Osteoblast (primary cell): ENCODE results near the gene IFRD2. TPM values are rescaled to one million over a fixed set of nuclear protein-coding genes. Genes with fewer than 3 reads are reported as not detected.

Experiments
- DNase-seq: peaks from one replicate; pipeline ENCODE4 v3.0.0; 2011; ENCODE audit warnings: low spot score, mixed read lengths; ENCODE audit not compliant: insufficient read length; ENCODE audit errors: missing footprints
- H2AFZ ChIP-seq: 2 replicates; pipeline ENCODE4 v1.6.0; 2011; ENCODE audit warnings: mild to moderate bottlenecking, low read length
- H3K27ac ChIP-seq: 2 replicates; pipeline ENCODE4 v1.5.1; 2011; ENCODE audit warnings: mild to moderate bottlenecking, low read depth, low read length, moderate library complexity
- H3K27me3 ChIP-seq: 2 replicates; pipeline ENCODE4 v1.6.0; 2012; ENCODE audit warnings: mild to moderate bottlenecking, control low read depth, inconsistent platforms, low read length, moderate library complexity; ENCODE audit not compliant: insufficient read depth
- H3K36me3 ChIP-seq: 2 replicates; pipeline ENCODE4 v1.5.1; 2011; ENCODE audit warnings: mild to moderate bottlenecking, low read length, control low read depth, moderate library complexity; ENCODE audit not compliant: insufficient read depth
- H3K4me1 ChIP-seq: 2 replicates; pipeline ENCODE4 v1.5.1; 2011; ENCODE audit warnings: mild to moderate bottlenecking, low read length, control low read depth, moderate library complexity; ENCODE audit not compliant: insufficient read depth
- H3K4me2 ChIP-seq: 2 replicates; pipeline ENCODE4 v1.6.0; 2011; ENCODE audit warnings: mild to moderate bottlenecking, low read length; ENCODE audit not compliant: insufficient read depth
- H3K4me3 ChIP-seq: fragments of 200-600 bp; sonication (generic); 3 replicates; pipeline ENCODE4 v1.5.1; 2012; ENCODE audit warnings: mild to moderate bottlenecking, low read length, inconsistent platforms; ENCODE audit not compliant: insufficient read depth
- H3K79me2 ChIP-seq: 2 replicates; pipeline ENCODE4 v1.6.0; 2012; ENCODE audit warnings: mild to moderate bottlenecking, low read length, control low read depth, inconsistent platforms; ENCODE audit not compliant: insufficient read depth
- H3K9me3 ChIP-seq: 2 replicates; pipeline ENCODE4 v1.5.1; 2011; ENCODE audit warnings: low read depth, low read length, control low read depth
- H4K20me1 ChIP-seq: 2 replicates; pipeline ENCODE4 v1.6.0; 2012; ENCODE audit warnings: mild to moderate bottlenecking, low read length, control low read depth; ENCODE audit not compliant: insufficient read depth
- CTCF ChIP-seq: IDR thresholded peaks from 2 replicates; pipeline ENCODE4 v1.5.1; 2011; ENCODE audit warnings: mild to moderate bottlenecking, low read depth, low read length, moderate library complexity; ENCODE audit errors: extremely low read depth
- total RNA-seq: library from RNA; depleted of rRNA; stranded (reverse); fragments of >200 nt; gene quantifications from 2 replicates; pipeline ENCODE4 v1.2.3, GENCODE V29; 2012

The IFRD2 gene
- total RNA-seq, 1 donor: 65.1 TPM

DNA sequence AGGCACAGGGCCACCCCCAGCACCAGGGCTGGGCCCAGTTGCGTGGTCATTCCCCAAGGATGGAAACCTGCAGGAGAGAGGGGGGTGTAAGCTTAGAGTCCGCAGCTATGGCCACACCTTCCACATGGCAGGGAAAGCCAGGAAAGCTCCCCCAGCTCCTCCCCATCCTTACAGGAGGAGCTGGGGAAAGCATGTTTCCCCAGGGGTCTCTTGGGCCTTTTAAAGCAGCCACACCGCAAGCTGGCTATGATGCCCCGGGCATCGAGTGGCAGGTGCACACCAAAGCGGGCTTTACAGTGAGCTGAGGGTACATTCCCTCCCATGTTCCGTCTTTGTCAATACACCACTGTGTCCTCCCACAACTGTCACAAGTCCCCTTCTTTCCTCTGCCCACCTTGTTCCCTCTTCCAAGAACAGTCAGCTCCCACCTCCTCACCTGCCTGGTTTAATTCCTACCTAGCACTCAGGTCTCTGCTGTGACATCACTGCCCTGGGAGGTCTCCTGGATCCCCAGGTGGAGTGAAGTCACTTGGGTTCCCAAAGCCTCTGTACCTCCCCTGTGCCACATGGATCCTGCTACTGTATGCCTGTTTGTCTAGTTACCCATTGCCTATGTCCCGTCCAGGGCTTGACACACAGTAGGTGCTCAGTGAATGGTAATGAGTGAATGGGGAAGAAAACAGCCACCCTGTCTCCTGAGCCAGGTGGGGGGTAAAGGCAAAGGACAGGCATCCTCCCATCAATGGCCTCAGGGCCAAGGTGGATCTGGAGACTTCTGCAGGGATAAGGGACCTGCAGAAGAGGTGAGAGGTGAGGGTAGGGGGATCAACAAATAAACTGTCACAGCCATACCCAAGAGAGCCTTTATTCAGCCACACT, 3.6 kb upstream of the IFRD2 start:
- TF ChIP-seq CTCF: no peak
- DNase-seq: no peak

GRCh38 chr3:50294492-50295403, 2.5 kb upstream of the IFRD2 start:
- Histone ChIP-seq H3K9me3 (no peaks in the 10 kb centered on the region), H3K36me3 (peaks cover 9% of the 10 kb centered on the region), H3K27me3 (no peaks in the 10 kb centered on the region), H3K27ac (no peak overlapping the region), H4K20me1 (no peaks in the 10 kb centered on the region), H3K4me3 (no peak overlapping the region), H2AFZ (no peak overlapping the region), H3K4me1 (peaks cover 26% of the 10 kb centered on the region), H3K79me2 (peaks cover 36% of the 10 kb centered on the region), H3K4me2 (no peak overlapping the region)
- no peak for DNase-seq
- no peak for TF ChIP-seq CTCF

More for the DNA sequence above, 3.6 kb upstream of the IFRD2 start:
- no peaks in the 10 kb centered on the region for H3K36me3 ChIP-seq
- no peaks in the 10 kb centered on the region for H4K20me1 ChIP-seq
- H3K9me3 ChIP-seq: no peaks in the 10 kb centered on the region
- H2AFZ ChIP-seq: no peak overlapping the region
- peaks cover 26% of the 10 kb centered on the region for H3K79me2 ChIP-seq
- H3K4me2 ChIP-seq: no peak overlapping the region
- H3K4me3 ChIP-seq: no peak overlapping the region
- no peaks in the 10 kb centered on the region for H3K27me3 ChIP-seq
- peaks cover 35% of the 10 kb centered on the region for H3K4me1 ChIP-seq
- H3K27ac ChIP-seq: no peak overlapping the region

DNA sequence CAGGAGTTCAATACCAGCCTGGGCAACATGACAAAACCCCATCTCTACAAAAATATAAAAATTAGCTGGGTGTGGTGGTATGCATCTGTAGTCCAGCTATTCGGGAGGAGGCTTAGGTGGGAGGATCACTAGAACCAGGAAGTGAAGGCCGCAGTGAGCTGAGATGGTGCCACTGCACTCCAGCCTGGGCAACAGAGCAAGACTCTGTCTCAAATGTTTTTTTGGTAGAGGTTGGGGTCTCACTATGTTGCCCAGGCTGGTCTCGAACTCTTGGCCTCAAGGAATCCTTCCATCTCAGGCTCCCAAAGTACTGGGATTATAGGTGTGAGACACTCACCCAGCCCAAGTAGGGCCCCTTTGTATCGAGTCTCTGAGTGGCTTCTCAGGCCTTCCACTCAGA, 1.9 kb upstream of the IFRD2 start:
- no peaks in the 10 kb centered on the region for H3K9me3 ChIP-seq
- peaks cover 23% of the 10 kb centered on the region for H3K4me1 ChIP-seq
- H3K4me3 ChIP-seq: no peak overlapping the region
- H3K36me3 ChIP-seq: peaks cover 15% of the 10 kb centered on the region
- H3K79me2 ChIP-seq: peaks cover 37% of the 10 kb centered on the region
- no peaks in the 10 kb centered on the region for H4K20me1 ChIP-seq
- no peak overlapping the region for H3K27ac ChIP-seq
- no peak for TF ChIP-seq CTCF
- no peak for DNase-seq
- H3K27me3 ChIP-seq: no peaks in the 10 kb centered on the region
- H3K4me2 ChIP-seq: no peak overlapping the region
- no peak overlapping the region for H2AFZ ChIP-seq
